ENCODE measurements around the gene LAMP2. TPM values are rescaled to one million over a fixed set of nuclear protein-coding genes. Genes with fewer than 3 reads are reported as not detected.
"Not testable (repeated sequence)": the region's sequence is repeated elsewhere in the genome, so short reads cannot be mapped to it uniquely, and the experiment has no call there.

Gene LAMP2
- polyA plus RNA-seq (ENCODE audit: insufficient read length in 4 of 4), result 100 to 1,000 TPM; 127 to 161 (median 148) TPM

GRCh38 chrX:120468825-120469525 lies at the start of gene LAMP2:
Gene LAMP2 (minus strand): TSS chrX:120469296. CDS start chrX:120469169, 127 bp downstream.
- peak in 3 of 4 donors; percentile 44 to 71 (median 66) for DNase-seq (ENCODE audit: low read depth in 4 of 4, low spot score in 2 of 4)

GRCh38 chrX:120517936-120518335 lies 48.8 kb upstream of the LAMP2 start:
- no peak for DNase-seq (ENCODE audit: low read depth in 4 of 4, low spot score in 2 of 4)

DNA sequence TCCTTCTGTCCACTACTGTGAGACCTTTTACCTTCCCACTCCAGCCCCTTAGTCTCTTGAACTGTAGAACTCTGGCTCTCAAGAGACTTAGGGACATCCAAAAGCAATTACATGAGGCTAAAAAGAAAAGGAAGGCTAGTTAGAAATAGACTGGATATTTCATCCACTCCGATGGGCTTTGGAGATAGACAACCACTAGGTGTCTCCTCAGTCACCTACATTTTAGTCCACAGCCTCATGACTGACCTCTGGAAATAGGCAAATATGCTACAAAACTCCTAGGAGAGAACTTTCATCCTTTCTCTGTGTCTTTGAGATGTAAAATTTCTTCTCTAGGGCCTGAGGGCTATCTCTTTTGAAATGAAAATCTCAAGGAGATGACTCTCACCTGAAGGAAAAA lies 45.1 kb upstream of the LAMP2 start:
- no peak for DNase-seq (ENCODE audit: low read depth in 4 of 4, low spot score in 2 of 4)

DNA sequence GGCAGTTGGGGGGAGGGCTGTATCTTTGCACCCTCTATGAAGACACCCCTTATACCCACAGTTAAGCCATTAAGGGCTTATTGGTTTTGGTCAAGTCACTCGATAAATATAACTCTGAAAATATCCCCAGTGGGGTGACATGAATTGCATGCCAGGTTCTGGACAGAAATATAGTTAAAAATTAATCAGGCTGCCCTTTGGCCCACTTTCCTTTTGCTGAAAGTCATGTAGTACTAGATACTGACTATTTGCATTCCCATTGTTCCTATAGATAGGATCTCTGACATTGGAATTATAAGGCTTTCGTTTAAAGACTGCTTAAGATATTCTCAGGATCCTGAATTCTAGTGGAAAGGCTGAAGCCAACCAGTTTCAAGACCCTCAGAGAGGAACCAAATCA lies 43.5 kb upstream of the LAMP2 start:
- no peak for DNase-seq (ENCODE audit: low read depth in 4 of 4, low spot score in 2 of 4)

- DNase-seq (ENCODE audit: low read depth in 4 of 4, low spot score in 2 of 4), result no peak
Measured at GRCh38 chrX:120512222-120512621, 43.1 kb upstream of the LAMP2 start.

DNA sequence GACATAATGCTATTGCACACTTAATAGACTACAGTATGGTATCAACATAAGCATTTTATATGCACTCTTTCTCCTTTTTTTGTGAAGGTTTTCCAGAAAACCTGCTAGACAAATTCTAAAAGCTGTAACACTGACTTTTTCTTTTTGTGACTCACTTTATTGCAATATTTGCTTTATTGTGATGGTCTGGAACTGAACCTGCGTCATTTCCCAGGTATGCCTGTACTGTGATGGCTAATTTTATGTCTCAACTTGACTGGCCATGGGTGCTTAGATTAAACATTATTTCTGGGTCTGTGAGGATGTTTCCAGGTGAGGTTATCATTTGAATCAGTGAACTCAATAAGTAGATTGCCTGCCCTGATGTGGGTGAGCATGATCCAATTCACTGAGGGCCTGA lies 35.5 kb upstream of the LAMP2 start:
- DNase-seq (ENCODE audit: low read depth in 4 of 4, low spot score in 2 of 4), result no peak

DNA sequence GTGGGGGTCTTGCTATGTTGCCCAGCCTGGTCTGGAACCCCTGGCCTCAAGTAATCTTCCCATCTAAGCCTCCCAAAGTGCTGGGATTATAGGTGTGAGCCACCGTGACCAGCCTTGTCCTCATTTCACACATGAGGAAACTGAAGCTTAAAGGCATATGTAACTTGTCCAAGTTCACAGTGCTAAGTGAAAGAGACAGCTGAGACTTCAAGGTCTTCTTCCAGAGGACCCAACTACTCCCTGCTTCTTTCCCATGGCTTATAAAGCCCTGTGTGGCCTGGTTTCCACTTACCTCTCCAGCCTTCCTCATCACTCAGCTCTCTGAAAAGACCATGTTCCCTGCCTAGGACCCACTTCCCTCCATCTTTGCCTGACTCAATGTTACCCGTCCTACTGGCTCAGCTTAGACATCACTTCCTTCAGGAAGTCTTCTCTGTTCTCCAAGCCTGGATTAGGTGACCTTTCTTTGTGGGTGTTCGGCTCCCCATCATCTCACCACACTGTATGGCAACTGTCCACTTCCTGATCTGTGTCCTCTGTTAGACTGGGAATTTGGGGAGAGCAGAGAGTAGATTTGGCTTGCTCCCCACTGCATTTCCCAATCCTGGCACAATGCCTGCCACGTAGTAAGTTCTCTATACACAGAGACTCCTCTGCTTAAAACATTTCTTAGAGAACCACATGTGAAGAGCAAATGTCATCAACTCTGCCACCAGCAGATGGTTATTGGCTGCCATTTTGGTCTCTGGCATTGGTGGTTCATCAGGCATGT lies 30.4 kb upstream of the LAMP2 start:
- DNase-seq (ENCODE audit: low read depth in 4 of 4, low spot score in 2 of 4), result no peak

DNA sequence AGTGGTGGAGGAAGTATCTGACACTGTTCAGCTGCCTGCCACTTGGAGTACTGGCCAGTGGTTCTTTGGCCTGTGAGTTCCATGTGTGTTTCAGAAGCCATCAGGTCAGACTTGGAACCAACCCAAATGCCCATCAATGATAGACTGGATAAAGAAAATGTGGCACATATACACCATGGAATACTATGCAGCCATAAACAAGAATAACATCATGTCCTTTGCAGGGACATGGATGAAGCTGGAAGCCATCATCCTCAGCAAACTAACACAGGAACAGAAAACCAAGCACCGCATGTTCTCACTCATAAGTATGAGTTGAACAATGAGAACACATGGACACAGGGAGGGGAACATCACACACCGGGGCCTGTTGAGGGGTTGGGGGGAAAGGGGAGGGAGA lies 21.0 kb upstream of the LAMP2 start:
- DNase-seq (ENCODE audit: low read depth in 4 of 4, low spot score in 2 of 4), result not testable (repeated sequence)

GRCh38 chrX:120486786-120487185 lies 17.7 kb upstream of the LAMP2 start:
- DNase-seq (ENCODE audit: low read depth in 4 of 4, low spot score in 2 of 4), result no peak

DNA sequence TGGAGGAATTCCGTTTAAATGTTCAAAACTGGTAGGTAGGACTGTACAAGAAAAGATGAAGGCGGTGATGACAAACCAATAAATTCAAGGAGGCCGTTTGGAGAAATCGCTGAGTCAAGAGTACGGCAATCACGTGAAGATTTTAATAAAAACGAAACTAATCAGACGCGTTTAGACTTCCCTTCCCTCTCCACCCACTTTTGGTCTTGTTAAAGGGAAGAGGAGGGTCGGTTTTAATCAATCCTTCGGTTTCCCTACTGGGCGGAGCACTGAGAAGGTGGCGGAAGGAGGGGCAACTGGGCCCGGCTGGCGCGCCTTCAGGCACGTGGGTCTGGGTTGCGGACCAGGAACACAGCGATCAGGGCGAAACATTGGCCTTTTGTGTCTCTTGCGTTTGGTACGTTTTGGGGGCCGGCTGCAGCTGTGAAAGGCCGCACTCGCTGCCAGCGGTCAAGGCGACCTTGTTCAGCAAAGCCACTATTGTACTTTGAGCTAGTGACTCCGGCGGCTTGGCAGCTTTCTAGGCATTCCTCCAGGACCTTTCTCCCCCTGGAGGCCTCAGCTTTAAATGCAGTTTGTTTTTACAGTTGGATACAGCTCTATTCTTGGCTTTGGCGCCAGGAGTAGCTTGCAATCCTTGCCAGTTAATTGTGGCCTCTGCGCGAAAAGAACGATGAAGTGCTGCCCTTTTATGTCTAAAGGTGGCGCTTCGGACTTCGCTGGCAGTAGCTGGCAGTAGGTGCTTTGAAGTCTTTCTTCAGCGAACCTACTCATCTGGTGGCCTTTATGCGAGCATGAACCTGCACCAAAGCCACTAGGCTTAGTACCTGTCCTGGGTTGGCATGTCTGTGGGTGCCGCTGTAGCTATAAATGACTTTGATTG lies 16.8 kb upstream of the LAMP2 start:
- DNase-seq (ENCODE audit: low read depth in 4 of 4, low spot score in 2 of 4), result peak in 2 of 4 donors; percentile 63

DNA sequence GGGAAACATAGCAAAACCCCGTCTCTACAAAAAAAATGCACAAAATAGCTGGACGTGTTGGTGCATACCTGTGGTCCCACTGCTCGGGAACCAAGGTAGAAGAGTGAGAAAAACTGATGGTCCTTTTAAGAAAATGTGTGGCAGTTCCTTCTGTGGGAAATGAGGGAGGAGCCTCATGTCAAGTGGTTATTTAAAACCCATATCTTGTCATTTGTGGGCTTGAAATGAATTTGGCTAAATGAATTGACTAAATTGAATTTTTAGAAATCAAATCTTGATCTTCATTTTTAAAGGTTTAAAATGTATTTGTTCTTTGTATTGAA lies 16.2 kb upstream of the LAMP2 start:
- DNase-seq (ENCODE audit: low read depth in 4 of 4, low spot score in 2 of 4), result no peak

DNA sequence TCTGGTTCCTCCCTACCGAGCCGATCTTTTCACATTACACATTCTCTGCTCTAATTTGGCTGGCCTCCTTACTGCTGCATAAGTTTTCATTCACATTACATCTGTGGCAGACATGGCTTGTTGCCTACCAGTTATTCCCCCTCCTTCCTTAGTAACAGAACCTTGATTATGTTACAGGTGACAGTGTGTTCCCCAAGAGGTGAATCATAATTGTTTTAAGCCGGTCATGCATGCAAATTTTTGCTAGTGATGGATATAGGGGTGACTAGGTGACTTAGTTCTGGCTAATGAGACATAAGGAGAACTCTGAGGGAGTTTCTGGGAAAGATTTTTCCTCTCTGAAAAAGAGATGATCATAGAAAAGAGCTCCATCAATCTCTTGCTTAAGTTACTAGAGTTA lies 8.4 kb upstream of the LAMP2 start:
- no peak for DNase-seq (ENCODE audit: low read depth in 4 of 4, low spot score in 2 of 4)

- no peak for DNase-seq (ENCODE audit: low read depth in 4 of 4, low spot score in 2 of 4)
Measured at GRCh38 chrX:120476714-120477113, 7.6 kb upstream of the LAMP2 start.

DNA sequence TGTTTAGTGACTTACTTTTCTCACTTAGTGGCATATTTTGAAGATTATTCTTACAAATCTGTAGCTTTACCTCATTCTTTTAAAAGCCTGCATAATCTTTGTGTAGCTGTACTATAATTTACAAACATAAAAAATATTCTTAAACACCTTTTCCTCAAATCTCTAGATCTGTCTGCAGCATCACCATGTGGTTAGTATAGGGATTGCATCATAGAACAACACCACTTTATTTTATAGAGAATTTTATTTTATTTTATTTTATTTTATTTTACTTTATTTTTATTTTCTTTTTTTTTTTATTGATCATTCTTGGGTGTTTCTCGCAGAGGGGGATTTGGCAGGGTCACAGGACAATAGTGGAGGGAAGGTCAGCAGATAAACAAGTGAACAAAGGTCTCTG lies 6.4 kb upstream of the LAMP2 start:
- not testable (repeated sequence) for DNase-seq (ENCODE audit: low read depth in 4 of 4, low spot score in 2 of 4)

DNA sequence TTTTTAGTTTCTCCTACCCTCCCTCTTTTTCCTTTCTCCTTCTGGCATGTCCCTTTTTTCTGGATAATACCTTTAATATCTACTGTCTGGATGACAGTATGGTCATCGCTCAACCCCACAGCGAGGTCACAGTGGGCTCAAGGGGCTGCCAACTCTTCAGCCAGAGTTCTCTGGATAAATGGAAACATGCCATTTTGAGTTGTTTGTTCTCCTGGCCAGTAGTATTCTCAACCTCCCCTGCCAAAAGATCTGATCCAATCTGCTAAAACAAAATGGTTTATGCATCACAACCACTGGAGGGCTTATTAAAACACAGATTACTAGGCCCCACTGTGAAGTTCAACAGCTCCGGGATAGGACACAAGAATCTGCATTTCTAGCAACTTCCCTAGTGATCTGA lies 5.0 kb upstream of the LAMP2 start:
- DNase-seq (ENCODE audit: low read depth in 4 of 4, low spot score in 2 of 4), result no peak

GRCh38 chrX:120469657-120470056 lies 561 bp upstream of the LAMP2 start:
- not testable (repeated sequence) for DNase-seq (ENCODE audit: low read depth in 4 of 4, low spot score in 2 of 4)

- DNase-seq (ENCODE audit: low read depth in 4 of 4, low spot score in 2 of 4), result no peak
Measured at GRCh38 chrX:120468479-120468824, 644 bp downstream of the LAMP2 start.

GRCh38 chrX:120468071-120468470 lies 1.0 kb downstream of the LAMP2 start:
- no peak for DNase-seq (ENCODE audit: low read depth in 4 of 4, low spot score in 2 of 4)

GRCh38 chrX:120464411-120464810 lies 4.7 kb downstream of the LAMP2 start:
- no peak for DNase-seq (ENCODE audit: low read depth in 4 of 4, low spot score in 2 of 4)

DNA sequence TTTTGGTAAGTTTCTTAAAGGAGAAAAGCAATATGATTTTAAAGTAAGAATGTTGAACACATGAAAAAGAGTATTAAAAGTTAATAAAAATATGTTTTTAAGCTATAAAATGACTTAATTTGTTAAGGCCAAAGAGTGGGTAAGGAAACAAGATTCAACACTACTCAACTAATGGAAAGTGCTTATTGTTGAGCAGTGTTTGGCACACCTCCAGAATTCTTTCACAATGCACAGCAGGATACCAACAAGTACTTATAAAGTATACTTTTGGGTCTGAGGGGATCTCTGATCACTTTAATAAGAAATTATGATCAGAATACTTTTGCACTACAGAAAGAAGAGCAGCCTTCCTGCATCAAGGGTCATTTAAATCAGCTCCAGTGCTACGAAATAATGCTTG lies 5.9 kb downstream of the LAMP2 start:
- DNase-seq (ENCODE audit: low read depth in 4 of 4, low spot score in 2 of 4), result no peak

- no peak for DNase-seq (ENCODE audit: low read depth in 4 of 4, low spot score in 2 of 4)
Measured at GRCh38 chrX:120462370-120462769, 6.7 kb downstream of the LAMP2 start.
